HG02884 (cell line): ENCODE measurements around the gene DPP4.

Experiments used
- ATAC-seq: cut with Tn5 transposase; IDR thresholded peaks from one replicate; pipeline ENCODE4 v1.9.1; 2021; ENCODE audit warnings: mild to moderate bottlenecking, moderate library complexity; ENCODE audit not compliant: unreplicated experiment

The DPP4 gene

DNA sequence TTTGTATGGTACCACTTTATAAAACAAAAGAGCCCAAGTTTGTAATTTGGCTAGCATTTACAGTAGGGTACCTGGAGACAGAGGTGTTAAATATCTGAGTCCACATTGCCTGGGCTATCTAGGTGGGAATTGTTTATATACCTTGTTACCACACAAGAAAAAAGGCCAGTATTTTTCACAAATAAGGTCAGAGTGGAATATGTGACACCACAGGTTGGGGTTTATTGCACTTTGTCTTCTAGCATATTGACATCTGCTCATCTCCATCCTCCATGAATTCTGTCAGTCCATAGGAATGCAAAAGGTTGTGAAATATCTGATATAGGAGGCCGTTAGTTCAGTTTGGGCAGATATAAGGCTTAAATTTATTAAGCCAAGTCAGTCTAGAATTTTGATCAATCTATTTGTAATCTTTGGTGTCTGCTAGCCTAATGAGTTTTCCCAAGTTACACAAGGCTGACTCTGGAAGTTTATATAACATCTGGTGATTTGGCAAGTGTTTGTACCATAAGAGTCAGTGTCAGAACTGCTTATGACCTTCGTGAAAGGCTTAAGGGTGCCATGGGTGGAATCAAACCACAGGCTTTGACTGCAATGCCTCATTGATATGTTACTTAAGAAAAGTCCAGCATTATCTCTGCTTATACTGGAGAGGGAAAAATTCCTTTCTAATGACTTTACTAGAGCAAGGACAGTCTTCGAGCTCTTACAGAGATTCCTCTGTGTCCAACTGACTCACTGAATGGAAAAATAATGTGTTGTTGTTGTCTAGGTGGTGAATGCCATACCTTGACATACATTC is 11.3 kb upstream of the DPP4 start:
- ATAC-seq, result no peak

DNA sequence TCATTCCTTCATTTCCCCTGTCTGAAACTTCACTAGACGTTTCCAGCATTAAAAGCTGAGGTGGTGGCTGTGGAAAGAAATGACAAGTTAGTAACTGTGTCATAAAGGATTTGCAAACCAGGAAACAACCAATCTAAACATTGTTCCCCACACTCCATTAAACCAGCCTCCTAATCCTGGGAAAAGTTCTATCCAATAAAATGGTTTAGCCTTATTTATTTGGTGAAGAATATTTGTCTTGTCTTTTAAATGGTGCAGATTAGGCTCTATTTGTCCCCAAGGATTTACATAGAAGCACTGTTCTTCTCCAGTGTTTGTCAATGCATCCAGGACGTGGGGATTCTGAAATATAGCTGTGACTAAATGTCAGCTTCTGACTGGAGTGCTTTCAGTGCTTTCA is 10.5 kb upstream of the DPP4 start:
- ATAC-seq, result no peak

DNA sequence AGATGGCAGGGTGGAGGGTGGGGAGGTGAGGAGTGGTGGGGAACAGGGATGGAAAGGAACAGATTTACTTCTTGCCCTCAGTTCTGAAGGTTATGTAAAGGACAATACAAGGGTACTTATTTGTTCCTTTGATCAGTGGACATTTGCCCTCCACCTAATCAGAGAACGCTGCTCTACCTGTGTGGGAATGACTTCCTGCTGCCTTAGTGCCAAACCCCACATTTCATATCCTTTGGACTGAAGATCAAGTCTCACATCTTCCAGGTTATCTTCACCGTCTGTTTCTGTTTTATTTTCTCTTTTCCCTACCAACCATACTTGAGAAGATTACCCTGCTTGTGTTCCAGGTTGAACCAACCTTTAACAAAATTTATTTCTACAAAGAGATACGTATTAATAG is 8.7 kb upstream of the DPP4 start:
- ATAC-seq, result no peak

DNA sequence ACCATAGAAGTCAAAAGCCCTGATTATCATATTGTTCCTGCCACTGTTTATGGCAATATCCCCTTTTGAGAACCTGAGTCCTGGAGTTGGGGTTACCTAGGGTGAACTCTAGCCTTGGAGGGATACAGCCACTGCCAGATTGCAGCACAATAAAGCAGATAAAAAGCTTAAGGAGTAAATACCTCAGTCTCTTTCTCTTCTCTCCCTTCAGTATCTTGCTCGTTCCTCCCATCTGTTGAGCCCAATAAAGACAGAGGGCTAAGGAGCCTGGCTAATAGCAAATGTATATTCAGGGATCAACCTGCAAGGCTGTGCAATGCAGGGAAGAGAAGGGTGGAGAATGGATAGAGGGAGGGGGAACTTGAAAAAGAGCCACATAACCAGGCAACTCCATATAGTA is 8.0 kb upstream of the DPP4 start:
- no peak for ATAC-seq

DNA sequence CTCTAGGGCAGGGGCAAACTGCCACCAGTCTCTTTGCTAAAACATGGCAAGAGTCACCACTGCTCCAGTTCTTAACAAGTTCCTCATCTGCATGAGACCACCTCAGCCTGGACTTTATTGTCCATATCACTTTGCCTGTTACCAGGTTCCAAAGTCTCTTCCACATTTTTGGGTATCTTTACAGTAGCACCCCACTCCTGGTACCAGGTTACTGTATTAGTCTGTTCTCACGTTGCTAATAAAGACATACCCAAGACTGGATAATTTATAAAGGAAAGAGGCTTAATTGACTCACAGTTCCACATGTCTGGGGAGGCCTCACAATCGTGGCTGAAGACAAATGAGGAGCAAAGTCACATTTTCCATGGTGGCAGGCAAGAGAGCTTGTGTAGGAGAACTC is 5.5 kb upstream of the DPP4 start:
- ATAC-seq, result no peak

DNA sequence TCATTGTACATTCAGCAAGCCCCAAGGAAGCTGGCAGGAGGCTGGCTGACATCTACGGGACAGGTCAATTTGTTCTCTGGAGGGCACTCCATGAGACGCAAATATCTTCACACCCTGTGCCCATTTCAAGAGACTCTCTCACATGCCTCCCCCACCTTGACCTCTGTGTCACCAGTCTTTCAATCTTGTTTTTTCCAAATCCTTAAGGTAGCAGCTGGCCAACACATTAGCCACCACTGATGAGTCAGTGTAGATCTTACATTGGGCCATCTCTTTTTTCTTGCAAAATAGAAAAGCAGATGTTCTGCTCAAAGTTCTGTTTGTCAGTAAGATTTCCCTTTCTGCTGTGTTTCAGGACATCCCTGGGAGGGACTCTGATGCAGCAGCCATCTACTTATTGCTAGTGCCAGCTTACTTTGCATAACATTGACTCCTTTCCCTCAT is 1.7 kb upstream of the DPP4 start:
- ATAC-seq, result no peak

DNA sequence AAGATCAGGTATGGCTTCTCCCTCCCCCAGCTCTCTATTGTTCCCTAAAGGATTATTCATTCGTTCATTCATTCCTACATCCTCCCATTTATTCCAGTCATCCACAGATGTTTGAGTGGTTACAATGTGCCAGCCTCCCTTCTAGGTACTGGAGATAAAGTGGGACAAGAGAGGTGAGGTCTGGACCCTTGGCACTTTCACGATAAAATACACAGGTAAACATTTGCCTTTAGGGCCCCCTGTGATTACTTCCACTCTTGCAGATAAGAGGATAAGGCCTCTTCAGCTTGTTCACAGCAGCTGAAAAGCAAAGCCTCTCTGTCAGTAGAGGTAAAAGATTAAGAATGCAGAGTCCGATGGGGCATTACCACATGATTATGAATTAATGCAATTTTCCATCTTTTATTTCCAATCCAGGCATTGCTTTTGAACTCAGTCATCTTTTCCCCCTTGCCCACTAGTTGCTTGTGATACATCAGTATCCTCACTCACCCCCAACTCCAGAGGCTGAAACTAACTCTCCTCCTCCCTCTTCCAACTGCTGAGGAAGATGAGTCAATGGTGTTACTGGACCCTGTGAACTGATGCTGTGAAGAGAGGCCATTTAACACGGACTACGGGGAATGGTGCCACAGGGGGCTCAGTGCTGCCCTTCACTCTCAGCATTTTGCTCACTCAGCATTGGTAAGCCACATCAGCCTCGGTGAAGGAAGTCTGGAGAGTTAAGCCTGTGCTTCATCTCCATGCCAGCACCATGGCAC is 1.1 kb upstream of the DPP4 start:
- no peak for ATAC-seq

DNA sequence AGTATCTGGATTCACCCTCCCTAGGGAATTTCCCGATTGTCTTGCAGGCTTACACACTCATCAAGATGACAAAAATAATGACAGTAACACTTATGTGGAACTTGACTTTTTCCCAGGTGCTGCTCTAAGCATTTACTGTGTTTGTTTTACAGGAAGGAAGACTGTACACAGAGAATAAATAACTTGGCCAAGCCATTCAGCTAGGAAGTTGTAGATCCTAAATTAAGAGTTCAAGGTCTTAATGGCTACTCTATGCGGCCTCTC is 549 bp upstream of the DPP4 start:
- peak; percentile 2 for ATAC-seq

DNA sequence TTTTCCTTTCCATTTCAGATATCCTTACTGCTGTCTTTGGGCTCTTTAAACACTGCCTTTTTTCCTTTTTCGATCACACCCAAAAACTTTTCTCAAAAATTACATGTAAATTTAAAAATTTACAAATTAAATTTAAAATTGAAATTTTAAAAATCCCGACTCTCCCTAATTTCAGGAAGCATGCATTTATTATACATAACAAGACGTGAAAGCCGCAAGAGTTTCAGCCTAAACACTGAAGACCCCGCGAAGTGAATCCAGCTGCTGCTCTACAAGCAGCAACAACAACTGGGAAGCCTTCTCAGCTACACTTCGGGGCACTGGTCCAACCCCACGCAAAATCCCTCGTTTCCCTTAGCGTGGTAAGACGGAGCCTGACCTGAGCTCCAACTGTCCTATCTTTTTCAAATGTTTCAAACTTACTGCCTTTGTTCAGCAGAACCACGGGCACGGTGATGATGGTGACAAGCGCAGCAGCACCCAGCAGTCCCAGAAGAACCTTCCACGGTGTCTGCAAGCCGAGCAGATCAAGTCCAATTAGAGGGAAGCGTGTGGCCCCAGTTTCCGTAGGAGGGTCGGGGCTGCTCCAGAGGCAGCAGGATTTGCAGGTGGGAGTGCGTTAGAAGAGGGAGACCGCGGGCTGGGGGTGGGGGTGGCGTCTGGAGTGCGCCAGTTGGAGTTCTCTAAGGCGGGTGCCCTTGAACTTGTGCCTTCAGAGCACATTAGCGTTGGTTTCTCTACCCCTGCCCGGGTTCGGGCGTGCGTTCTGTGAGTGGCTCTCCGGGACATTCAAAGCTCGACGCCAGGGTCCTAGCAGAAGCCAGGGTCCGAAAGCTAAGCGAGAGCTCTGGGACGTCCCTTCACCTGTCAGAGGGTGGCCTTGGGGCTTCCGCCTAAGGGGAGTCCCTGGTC is 783 bp downstream of the DPP4 start:
- ATAC-seq, result no peak

DNA sequence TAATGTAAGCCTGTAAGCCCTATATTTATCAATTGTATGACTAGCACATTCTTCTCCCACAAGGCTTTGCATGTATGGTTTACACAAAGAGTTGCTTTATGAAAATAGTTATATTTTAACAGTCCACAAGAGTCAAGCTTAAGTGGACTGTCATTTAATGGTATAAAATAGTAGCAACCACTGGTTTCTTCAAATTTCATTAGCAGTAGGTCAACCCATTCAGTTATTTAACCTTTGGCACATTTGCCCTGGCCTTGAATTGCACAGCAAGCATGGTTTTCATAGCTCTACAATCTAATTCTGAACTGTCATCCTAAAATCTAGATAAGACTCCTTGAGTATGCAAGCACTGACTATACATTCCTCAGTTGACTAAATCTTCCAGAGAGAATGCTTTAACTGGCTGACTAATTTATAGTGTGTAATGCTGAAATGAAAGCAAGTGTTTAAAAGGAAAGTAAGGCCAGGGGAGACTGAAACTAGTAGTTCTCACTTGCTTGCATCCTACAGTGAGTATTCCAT is 1.8 kb downstream of the DPP4 start:
- ATAC-seq, result peak; percentile 54

DNA sequence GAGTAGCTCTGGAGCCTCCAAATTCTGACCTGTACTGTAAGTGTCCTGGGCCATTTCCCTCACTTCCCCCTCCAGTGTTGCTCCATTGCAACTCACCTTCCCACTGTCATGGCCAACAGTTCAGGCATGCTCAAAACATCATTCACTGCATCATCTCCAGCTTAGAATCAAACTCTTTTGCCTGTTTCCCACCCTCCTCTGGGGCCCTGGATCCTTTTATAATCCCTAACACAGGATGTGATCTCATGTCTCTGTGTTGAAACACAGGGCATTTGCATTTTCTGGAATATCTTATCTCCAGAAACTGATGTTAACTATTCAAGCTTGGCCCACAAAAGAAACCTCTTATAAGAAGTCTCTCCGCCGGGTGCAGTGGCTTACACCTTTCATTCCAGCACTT is 3.0 kb downstream of the DPP4 start:
- no peak for ATAC-seq

DNA sequence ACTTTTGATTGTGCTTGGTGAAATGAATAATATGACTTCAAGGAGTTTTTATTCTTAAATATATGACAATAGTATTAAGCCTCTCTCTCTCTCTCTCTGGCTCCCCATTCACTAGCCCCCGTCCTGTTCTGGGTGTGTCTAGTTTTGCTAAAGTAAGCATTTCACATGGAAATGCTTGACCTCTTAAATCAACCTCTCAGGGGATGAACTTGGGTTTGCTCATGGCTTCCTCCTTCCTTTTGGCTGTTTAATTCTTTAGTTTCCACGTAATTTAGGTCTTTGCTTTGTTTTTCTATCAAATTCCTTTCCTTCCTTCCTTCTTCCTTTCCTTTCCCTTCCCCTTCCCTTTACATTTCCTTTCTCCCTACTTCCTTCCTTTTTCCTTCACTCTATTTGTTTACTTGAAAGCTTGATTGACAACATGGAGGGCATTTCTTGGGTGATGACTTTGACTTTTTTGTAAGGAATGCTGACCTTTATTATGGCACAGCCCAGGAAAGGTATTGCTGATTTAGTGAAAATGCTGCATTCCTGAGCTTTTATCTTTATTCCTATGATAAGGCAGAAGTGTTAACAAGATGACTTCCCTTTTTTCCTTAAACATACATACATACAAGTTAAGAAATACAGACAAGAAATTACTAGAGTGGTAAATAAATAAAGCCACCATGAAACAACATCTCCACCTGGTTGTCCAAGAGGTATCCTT is 3.6 kb downstream of the DPP4 start:
- no peak for ATAC-seq

DNA sequence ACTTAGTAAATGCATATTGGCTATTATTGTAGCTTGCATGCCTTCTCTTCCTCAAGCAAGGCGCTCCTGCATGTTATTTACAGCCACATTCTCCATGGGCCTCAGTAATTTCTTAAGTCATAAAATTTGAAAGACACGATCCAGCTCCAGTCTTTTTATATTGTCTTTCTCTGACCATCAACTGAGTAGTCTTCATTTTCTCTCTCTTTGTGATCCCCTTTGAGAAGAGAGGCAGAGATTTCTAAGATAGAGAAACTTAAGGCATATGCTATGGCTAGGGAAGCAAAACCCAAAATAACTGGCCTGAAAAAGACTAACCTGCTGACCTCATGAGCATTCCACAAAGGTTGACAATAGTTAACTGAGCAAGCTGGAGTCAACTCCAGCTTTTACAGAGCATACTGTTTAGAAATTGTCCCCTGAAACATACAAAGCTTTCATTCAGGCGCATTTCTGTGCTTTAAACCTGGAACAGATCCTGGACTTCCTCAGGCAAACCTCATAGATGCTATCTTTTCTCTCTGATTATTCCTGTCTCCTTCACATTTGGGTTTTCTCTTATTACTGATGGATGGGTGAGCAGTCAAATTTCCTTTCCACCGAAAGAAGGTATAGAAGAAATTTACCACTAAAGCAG is 4.6 kb downstream of the DPP4 start:
- ATAC-seq, result no peak

DNA sequence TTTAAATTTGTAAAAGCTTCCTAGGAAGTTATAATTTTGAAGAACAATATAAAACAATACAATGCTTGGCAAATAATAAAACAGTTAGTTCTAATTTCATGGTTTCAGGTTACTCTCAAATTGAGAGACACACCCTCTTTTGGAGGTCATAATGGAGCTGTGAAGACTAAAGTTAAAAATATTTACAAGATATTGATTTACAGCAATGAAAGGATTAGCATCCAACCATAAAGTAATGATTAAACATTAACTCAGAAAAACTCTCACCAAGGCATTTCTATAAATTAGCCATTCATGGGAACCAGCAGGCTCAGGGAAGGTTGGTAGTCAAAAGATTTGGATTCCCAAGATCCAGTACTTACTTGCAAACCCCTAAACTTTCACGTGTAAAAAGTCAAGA is 6.4 kb downstream of the DPP4 start:
- no peak for ATAC-seq

DNA sequence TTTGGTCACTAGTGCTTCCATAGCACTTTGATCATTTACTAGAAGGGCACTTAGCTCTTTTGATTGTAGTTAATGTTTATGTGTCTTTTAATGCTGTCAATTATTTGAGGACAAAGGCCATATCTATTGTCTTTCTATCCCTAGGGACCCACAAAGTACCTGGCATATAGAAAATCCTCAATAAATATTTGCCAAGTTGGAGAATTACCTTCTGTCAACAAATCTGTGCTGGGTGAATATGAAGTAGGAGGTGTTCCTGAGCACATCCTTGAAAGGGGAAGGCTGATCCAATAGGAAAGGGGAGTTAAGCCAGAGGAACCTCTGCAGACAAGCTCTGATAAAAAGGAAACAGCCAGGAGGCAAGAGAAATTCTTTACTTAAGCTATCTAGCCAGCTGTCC is 8.2 kb downstream of the DPP4 start:
- no peak for ATAC-seq

DNA sequence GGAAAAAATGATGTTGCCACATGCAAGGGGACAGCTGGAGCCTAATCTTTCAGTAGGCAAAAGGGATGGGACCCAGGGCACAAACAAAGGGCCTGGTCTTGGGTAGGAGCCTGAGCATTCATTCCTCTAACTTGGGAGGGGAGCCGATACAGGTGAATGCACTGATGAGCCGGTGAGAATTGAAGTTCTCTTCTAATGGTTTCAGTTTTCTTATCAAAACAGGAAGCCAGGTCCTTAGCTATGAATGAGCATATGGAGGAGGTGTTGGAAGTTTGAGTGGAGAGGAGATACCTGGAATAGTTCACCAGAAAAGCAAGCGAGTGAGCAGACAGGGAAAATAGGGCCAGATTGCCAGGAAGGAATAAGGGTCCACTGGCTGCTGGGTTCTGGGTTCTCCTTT is 10.1 kb downstream of the DPP4 start:
- peak; percentile 40 for ATAC-seq

DNA sequence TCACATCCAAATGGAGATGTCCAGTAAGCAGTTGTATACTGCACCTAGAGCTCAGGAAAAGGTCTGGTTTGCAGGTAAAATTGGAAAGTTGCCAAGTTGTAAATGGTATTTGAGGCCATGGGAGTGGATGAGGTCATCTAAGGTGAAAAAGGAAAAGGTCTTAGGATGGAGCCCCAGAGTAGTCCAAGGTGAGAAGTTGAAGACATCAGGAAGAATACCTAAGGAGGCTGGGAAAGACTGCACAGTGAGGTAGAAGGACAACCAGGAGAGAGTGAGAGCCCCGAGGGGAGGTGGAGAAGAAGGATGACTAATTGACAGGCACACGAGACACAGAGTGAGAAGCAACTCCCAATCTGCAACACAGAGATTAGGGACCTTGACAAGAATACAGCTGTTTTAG is 10.7 kb downstream of the DPP4 start:
- no peak for ATAC-seq

DNA sequence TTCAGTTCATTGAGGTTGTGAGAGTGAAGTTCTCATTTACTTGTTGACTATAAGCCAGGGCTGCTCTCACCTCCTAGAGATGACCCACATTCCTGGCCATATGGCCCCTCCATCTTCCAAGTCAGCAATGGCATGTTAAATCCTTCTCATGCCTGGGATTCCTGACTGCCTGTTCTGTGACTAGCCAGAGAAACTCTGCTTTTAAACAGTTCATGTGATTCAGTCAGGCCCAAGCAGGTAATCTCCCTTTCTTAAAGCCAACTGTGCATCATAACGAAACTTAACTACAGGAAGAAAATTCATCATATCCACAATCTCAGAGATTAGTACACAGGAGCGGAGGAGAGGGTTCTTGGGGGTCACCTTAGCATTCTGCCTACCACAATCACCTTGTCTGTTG is 11.5 kb downstream of the DPP4 start:
- ATAC-seq, result peak; percentile 25

DNA sequence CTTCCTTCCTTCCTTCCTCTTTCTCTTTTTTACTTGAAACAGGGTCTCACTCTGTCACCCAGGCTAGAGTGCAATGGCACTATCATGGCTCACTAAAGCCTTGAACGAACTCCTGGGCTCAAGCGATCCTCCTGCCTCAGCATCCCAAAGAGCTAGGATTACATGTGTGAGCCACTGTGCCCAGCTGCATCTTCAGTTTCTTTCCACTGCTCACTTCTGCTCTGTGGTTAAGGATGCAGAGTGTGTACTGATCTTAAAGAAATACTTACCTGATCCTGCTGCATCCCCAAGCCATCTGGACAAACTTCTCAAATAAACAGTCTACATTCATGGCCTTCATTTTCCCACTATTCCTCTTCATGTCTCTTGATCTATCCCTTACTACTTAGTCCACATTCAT is 13.0 kb downstream of the DPP4 start:
- no peak for ATAC-seq

DNA sequence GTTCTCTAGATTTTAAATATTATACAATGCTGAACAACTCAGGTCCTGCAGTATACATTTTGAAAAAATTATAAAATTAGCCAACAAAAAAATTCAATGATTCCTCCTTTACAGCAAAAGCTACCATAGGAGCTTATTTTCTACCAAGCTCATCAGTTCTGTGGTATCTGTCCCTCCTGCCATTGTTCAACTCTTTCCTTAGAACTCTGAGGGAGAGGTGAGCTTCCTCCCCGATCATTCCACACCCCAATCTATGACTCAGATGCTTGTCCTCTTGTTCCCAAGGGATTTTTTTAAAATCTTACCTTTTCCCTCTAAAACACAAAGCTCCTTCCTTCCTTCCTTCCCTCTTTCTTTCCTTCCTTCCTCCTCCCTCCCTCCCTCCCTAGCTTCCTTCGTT is 13.5 kb downstream of the DPP4 start:
- ATAC-seq, result no peak
